PC-9 (cell line): ENCODE measurements around the gene TRAM2. TPM values are rescaled to one million over a fixed set of nuclear protein-coding genes. Genes with fewer than 3 reads are reported as not detected.
A peak's percentile ranks its signal among the peaks of the same experiment; 100 is the strongest.
"Not testable (repeated sequence)": the region's sequence is repeated elsewhere in the genome, so short reads cannot be mapped to it uniquely, and the experiment has no call there.

ENCODE experiments used
- BruUV-seq: library from RNA; stranded (reverse); fragments of 400-500 nt; replicated peaks from 2 replicates; lab custom pipeline; 2021; lab: Mats Ljungman, UMichigan
- CTCF ChIA-PET: fragments of 300-600 bp; sonication (Branson Sonifier 250); formaldehyde crosslinking; loops from one replicate; lab custom pipeline; 2022; ENCODE audit warnings: antibody characterized with exemption; lab: Charles Lee
- POLR2A ChIA-PET: fragments of 300-600 bp; sonication (Branson Sonifier 250); formaldehyde crosslinking; loops from one replicate; lab custom pipeline; 2022; ENCODE audit warnings: antibody characterized with exemption; ENCODE audit not compliant: unreplicated experiment; lab: Charles Lee
- DNase-seq, 2 experiments: peaks; one replicate each; pipeline versions ENCODE4 v3.0.0 to v3.0.0-alpha.2; 2015 to 2022; ENCODE audit warnings: mixed read lengths in 1 of 2
- H2AFZ ChIP-seq: fragments of 200-600 bp; sonication (generic); 2 replicates; pipeline ENCODE4 v1.8.1; 2017; ENCODE audit warnings: antibody characterized with exemption
- H3F3A ChIP-seq: fragments of 200-600 bp; sonication (generic); 2 replicates; pipeline ENCODE4 v1.8.1; 2017; ENCODE audit warnings: antibody characterized with exemption, mild to moderate bottlenecking, low read depth; ENCODE audit not compliant: insufficient read depth
- H3K27ac ChIP-seq: fragments of 200-600 bp; sonication (generic); 2 replicates; pipeline ENCODE4 v1.6.1; 2016; ENCODE audit warnings: mixed run types
- H3K27me3 ChIP-seq: fragments of 200-600 bp; sonication (generic); 2 replicates; pipeline ENCODE4 v1.6.1; 2016; ENCODE audit warnings: low read depth, mixed run types; ENCODE audit not compliant: insufficient read depth
- H3K36me3 ChIP-seq: fragments of 200-600 bp; sonication (generic); 2 replicates; pipeline ENCODE4 v1.6.1; 2016; ENCODE audit warnings: low read depth, mixed run types
- H3K4me1 ChIP-seq: fragments of 200-600 bp; sonication (generic); replicated peaks from 2 replicates; pipeline ENCODE4 v1.6.1; 2016; ENCODE audit warnings: mixed run types; ENCODE audit not compliant: insufficient read depth
- H3K4me2 ChIP-seq: fragments of 200-600 bp; sonication (generic); 2 replicates; pipeline ENCODE4 v1.6.1; 2017; ENCODE audit warnings: mixed run types
- H3K4me3 ChIP-seq: fragments of 200-600 bp; sonication (generic); 2 replicates; pipeline ENCODE4 v1.6.1; 2016; ENCODE audit warnings: mixed run types
- H3K79me2 ChIP-seq: fragments of 200-600 bp; sonication (generic); 2 replicates; pipeline ENCODE4 v1.6.1; 2017; ENCODE audit warnings: low read depth, mixed run types
- H3K9me2 ChIP-seq: fragments of 200-600 bp; sonication (generic); 2 replicates; pipeline ENCODE4 v1.8.1; 2017; ENCODE audit warnings: mild to moderate bottlenecking; ENCODE audit not compliant: insufficient read depth
- H3K9me3 ChIP-seq: fragments of 200-600 bp; sonication (generic); 2 replicates; pipeline ENCODE4 v1.8.1; 2016; ENCODE audit warnings: low read depth; ENCODE audit not compliant: insufficient read depth
- H4K20me1 ChIP-seq: fragments of 200-600 bp; sonication (generic); 2 replicates; pipeline ENCODE4 v1.8.1; 2017; ENCODE audit not compliant: insufficient read depth
- EZH2 ChIP-seq: fragments of 200-600 bp; sonication (generic); IDR thresholded peaks from 2 replicates; pipeline ENCODE4 v1.8.0; 2017; ENCODE audit warnings: antibody characterized with exemption, low read depth
- intact Hi-C: fragments of 100-400 bp; cut with micrococcal nuclease; formaldehyde crosslinking; loops from one replicate; pipeline ENCODE4 v1.10.0; 2022; ENCODE audit not compliant: unreplicated experiment
- total RNA-seq: library from RNA; stranded (reverse); gene quantifications from 2 replicates; pipeline ENCODE4 v1.2.3, GENCODE V29; 2021
- TF ChIP-seq, protein P1 (sequence below): fragments of 200-600 bp; sonication (generic); conservative IDR thresholded peaks from 2 replicates; pipeline ENCODE4 v1.6.1; 2017; ENCODE audit warnings: mixed run types, antibody characterized with exemption, mild to moderate bottlenecking, moderate library complexity

TRAM2 gene
- total RNA-seq, 1 experiment from 2014 or later: 40.9 TPM

DNA sequence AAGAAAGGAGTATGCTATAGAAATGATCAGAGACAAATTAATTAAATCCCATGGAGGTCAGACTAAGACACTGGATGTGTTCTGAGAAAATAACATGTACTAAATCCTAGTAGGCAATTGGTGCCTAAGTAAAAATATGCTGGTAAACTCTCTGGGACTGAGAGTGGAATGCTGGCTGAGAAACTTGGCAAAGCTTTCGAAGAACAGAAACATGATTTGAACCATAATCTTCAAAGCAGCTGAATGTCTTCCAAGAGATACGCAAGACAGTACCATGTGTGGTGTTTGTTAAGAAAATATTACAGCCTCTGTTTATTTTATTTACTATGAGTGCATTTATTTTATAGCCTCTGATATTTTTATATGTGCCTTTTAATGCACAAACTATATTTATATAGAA is 101.6 kb downstream of the TRAM2 start:
- Histone ChIP-seq H3K4me3 (no peak overlapping the region), H2AFZ (no peak overlapping the region), H3K27ac (no peak overlapping the region), H4K20me1 (no peaks in the 10 kb centered on the region; the same call in 1 of the 2 replicates), H3K9me3 (no peaks in the 10 kb centered on the region), H3K4me1 (no peaks in the 10 kb centered on the region), H3K4me2 (no peak overlapping the region), H3K36me3 (no peaks in the 10 kb centered on the region), H3K27me3 (no peaks in the 10 kb centered on the region), H3K9me2 (no peaks in the 10 kb centered on the region), H3K79me2 (no peaks in the 10 kb centered on the region), H3F3A (no peaks in the 10 kb centered on the region)
- POLR2A ChIA-PET: no interaction called here
- intact Hi-C loops: no loop called here
- no peak for DNase-seq
- no peak for TF ChIP-seq EZH2
- TF ChIP-seq, protein P1, sequence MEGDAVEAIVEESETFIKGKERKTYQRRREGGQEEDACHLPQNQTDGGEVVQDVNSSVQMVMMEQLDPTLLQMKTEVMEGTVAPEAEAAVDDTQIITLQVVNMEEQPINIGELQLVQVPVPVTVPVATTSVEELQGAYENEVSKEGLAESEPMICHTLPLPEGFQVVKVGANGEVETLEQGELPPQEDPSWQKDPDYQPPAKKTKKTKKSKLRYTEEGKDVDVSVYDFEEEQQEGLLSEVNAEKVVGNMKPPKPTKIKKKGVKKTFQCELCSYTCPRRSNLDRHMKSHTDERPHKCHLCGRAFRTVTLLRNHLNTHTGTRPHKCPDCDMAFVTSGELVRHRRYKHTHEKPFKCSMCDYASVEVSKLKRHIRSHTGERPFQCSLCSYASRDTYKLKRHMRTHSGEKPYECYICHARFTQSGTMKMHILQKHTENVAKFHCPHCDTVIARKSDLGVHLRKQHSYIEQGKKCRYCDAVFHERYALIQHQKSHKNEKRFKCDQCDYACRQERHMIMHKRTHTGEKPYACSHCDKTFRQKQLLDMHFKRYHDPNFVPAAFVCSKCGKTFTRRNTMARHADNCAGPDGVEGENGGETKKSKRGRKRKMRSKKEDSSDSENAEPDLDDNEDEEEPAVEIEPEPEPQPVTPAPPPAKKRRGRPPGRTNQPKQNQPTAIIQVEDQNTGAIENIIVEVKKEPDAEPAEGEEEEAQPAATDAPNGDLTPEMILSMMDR: no peak
- CTCF ChIA-PET: no interaction called here
- BruUV-seq: no TSS peak

DNA sequence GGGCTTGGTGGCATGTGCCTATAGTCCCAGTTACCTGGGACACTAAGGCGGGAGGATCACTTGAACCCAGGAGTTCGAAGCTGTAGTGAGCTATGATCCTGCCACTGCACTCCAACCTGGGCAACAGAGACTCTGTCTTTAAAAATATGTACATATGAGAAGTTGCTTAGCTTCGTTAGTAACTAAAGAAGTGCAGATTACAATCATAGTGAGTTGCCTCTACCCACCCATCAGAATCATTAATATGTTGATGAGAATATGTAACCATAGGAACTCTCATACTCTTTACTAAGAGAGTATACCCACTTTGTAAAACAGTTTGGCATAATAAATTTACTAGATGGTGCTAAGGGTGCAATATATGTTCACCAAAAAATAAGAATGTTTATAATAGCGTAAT is 102.7 kb downstream of the TRAM2 start:
- no peaks in the 10 kb centered on the region for H3K9me3 ChIP-seq
- H3K79me2 ChIP-seq: no peaks in the 10 kb centered on the region
- H3K27ac ChIP-seq: no peak overlapping the region
- H3F3A ChIP-seq: no peaks in the 10 kb centered on the region
- DNase-seq: no peak
- no peaks in the 10 kb centered on the region; the same call in 1 of the 2 replicates for H3K9me2 ChIP-seq
- no peaks in the 10 kb centered on the region for H3K36me3 ChIP-seq
- intact Hi-C loops: no loop called here
- H3K27me3 ChIP-seq: no peaks in the 10 kb centered on the region
- no peak overlapping the region for H3K4me2 ChIP-seq
- no peaks in the 10 kb centered on the region for H3K4me1 ChIP-seq
- no peak for TF ChIP-seq EZH2
- TF ChIP-seq, protein P1: no peak
- H4K20me1 ChIP-seq: no peaks in the 10 kb centered on the region; the same call in 1 of the 2 replicates
- H2AFZ ChIP-seq: no peak overlapping the region
- no TSS peak for BruUV-seq
- no peak overlapping the region for H3K4me3 ChIP-seq
- POLR2A ChIA-PET: no interaction called here
- CTCF ChIA-PET: no interaction called here

DNA sequence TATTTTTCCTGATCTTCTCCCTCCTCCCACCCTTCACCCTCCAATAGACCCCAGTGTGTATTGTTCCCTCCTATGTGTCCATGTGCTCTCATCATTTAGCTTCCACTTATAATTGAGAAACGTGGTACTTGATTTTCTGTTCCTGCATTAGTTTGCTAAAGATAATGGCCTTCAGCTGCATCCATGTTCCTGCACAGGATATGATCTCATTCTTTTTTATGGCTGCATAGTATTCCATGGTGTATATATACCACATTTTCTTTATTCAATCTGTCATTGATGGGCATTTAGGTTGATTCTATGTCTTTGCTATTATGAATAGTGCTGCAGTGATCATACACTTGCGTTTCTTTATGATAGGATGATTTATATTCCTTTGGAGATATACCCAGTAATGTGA is 115.7 kb downstream of the TRAM2 start:
- H3K27me3 ChIP-seq, H3K9me2 ChIP-seq, H3K4me2 ChIP-seq, H2AFZ ChIP-seq, H4K20me1 ChIP-seq, H3K27ac ChIP-seq, DNase-seq, POLR2A ChIA-PET, H3F3A ChIP-seq, H3K4me1 ChIP-seq, H3K4me3 ChIP-seq, intact Hi-C loops, H3K36me3 ChIP-seq, H3K9me3 ChIP-seq, CTCF ChIA-PET, BruUV-seq, H3K79me2 ChIP-seq: not testable (repeated sequence)

DNA sequence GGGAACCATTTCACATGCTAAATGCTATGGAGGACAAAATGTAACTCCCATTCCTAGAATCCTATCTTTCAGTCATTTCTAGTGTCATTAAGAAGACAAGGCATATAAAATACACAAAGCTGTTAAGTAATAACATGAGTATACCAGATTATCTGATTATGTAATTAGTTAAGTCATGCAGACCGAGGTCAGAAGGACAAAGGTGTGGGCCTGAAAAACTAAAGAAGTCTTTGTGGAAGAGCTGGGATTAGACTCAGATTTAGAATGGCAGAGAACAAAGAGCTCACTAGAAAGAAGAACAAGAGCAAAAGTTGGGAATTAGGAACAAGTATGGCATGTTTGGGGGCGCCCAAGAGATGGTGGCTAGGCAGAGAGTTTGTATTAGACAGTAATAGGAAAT is 119.8 kb downstream of the TRAM2 start:
- Histone ChIP-seq H2AFZ (no peak overlapping the region), H3K4me1 (peaks cover 22% of the 10 kb centered on the region), H3K79me2 (no peaks in the 10 kb centered on the region), H3K36me3 (no peaks in the 10 kb centered on the region; the same call in 1 of the 2 replicates), H3K27ac (no peak overlapping the region), H3K4me2 (no peak overlapping the region), H3K4me3 (no peak overlapping the region), H3K9me2 (no peaks in the 10 kb centered on the region), H4K20me1 (no peaks in the 10 kb centered on the region), H3K27me3 (no peaks in the 10 kb centered on the region), H3F3A (peaks cover 16% of the 10 kb centered on the region; the same call in 1 of the 2 replicates), H3K9me3 (0 out of 2 replicates have a peak, but pooled peaks cover 6% of the 10 kb centered on the region)
- intact Hi-C loops: no loop called here
- POLR2A ChIA-PET: no interaction called here
- peak in 1 of 2 experiments; percentile 54 for DNase-seq
- BruUV-seq: no TSS peak
- no peak for TF ChIP-seq EZH2
- TF ChIP-seq, protein P1: no peak
- CTCF ChIA-PET: no interaction called here
